GM12878 (cell line): Measurements from ENCODE around the gene FAM114A1. TPM values are rescaled to one million over a fixed set of nuclear protein-coding genes. Genes with fewer than 3 reads are reported as not detected.

ENCODE experiments used
- ATAC-seq: fragments of 200-7000 bp; cut with Tn5 transposase; 3 replicates; pipeline ENCODE4 v1.9.1; 2020; ENCODE audit warnings: mild to moderate bottlenecking, moderate library complexity
- BruUV-seq: library from RNA; stranded (reverse); fragments of 400-500 nt; replicated peaks from 2 replicates; lab custom pipeline; 2021; lab: Mats Ljungman, UMichigan
- CTCF ChIA-PET: fragments of 300-600 bp; sonication (Branson Sonifier 250); formaldehyde crosslinking; extraction: SDS; loops from one replicate; lab custom pipeline; 2021; ENCODE audit warnings: inconsistent platforms; lab: Yijun Ruan, JAX
- POLR2A ChIA-PET: fragments of 350-600 bp; formaldehyde crosslinking; extraction: SDS; loops from one replicate; lab custom pipeline; 2021; ENCODE audit warnings: inconsistent platforms; lab: Charles Lee
- RAD21 ChIA-PET: fragments of 300-600 bp; sonication (Branson Sonifier 250); formaldehyde crosslinking; loops from one replicate; lab custom pipeline; 2023; ENCODE audit warnings: antibody characterized with exemption; ENCODE audit not compliant: unreplicated experiment; lab: Charles Lee
- SMC1A ChIA-PET: fragments of 300-600 bp; sonication (Branson Sonifier 250); formaldehyde crosslinking; loops from one replicate; lab custom pipeline; 2023; ENCODE audit not compliant: unreplicated experiment, uncharacterized antibody; lab: Charles Lee
- DNase-seq: peaks from one replicate; pipeline ENCODE4 v3.0.0-alpha.2; 2011; ENCODE audit warnings: low read depth, low spot score
- FAIRE-seq: peaks from 3 replicates; lab custom pipeline; 2011; peaks lifted over from hg19 to GRCh38; lab: Jason Lieb, UNC
- H2AFZ ChIP-seq: 2 replicates; pipeline ENCODE4 v1.6.0; 2011; ENCODE audit warnings: low read depth, low read length, control low read depth; ENCODE audit not compliant: control insufficient read depth
- H3K27ac ChIP-seq: 2 replicates; pipeline ENCODE4 v1.5.1; 2011; ENCODE audit warnings: control low read depth; ENCODE audit not compliant: control insufficient read depth, insufficient read depth
- H3K27me3 ChIP-seq, 2 experiments: replicated peaks in 1 of 2; 2 replicates each; pipeline versions ENCODE4 v1.6.0 to v1.6.1; 2011; ENCODE audit warnings: low read length in 1 of 2; ENCODE audit not compliant: control insufficient read depth in 2 of 2, insufficient read depth in 2 of 2
- H3K36me3 ChIP-seq, 2 experiments: 2 replicates each; pipeline ENCODE4 v1.5.1; 2011; ENCODE audit warnings: low read length in 1 of 2; ENCODE audit not compliant: control insufficient read depth in 2 of 2, insufficient read depth in 2 of 2
- H3K4me1 ChIP-seq: 2 replicates; pipeline ENCODE4 v1.6.1; 2011; ENCODE audit warnings: mild to moderate bottlenecking, low read length, moderate library complexity, mixed read lengths; ENCODE audit not compliant: control insufficient read depth, insufficient read depth
- H3K4me2 ChIP-seq: 2 replicates; pipeline ENCODE4 v1.6.0; 2011; ENCODE audit warnings: control low read depth; ENCODE audit not compliant: control insufficient read depth, insufficient read depth
- H3K4me3 ChIP-seq: fragments of 200-600 bp; sonication (generic); 2 replicates; pipeline ENCODE4 v1.5.1; 2016
- H3K79me2 ChIP-seq: 2 replicates; pipeline ENCODE4 v1.6.0; 2011; ENCODE audit warnings: low read length; ENCODE audit not compliant: control insufficient read depth, insufficient read depth
- H3K9ac ChIP-seq: 2 replicates; pipeline ENCODE4 v1.8.0; 2011; ENCODE audit warnings: low read length, control low read depth, mixed read lengths; ENCODE audit not compliant: control insufficient read depth, insufficient read depth
- H3K9me3 ChIP-seq: replicated peaks from 3 replicates; pipeline ENCODE4 v1.5.1; 2011; ENCODE audit warnings: mild to moderate bottlenecking, low read length; ENCODE audit not compliant: control insufficient read depth, insufficient read depth
- H4K20me1 ChIP-seq: 2 replicates; pipeline ENCODE4 v1.6.0; 2011; ENCODE audit not compliant: control insufficient read depth, insufficient read depth
- CEBPZ ChIP-seq: fragments of 150-350 bp; IDR thresholded peaks from 2 replicates; pipeline ENCODE4 v1.6.1; 2016; ENCODE audit warnings: low read depth, low read length
- E2F4 ChIP-seq: IDR thresholded peaks from 2 replicates; pipeline ENCODE4 v1.6.1; 2012; ENCODE audit warnings: low read depth, low read length, improper control_type of control experiment
- MLLT1 ChIP-seq: fragments of 450-650 bp; IDR thresholded peaks from 2 replicates; pipeline ENCODE4 v1.6.1; 2016; ENCODE audit warnings: mild to moderate bottlenecking
- NFXL1 ChIP-seq: fragments of 450-650 bp; IDR thresholded peaks from 2 replicates; pipeline ENCODE4 v1.6.1; 2017; ENCODE audit warnings: antibody characterized with exemption, mild to moderate bottlenecking, borderline replicate concordance
- PKNOX1 ChIP-seq: fragments of 450-650 bp; IDR thresholded peaks from 2 replicates; pipeline ENCODE4 v1.6.1; 2016; ENCODE audit warnings: mild to moderate bottlenecking
- RUNX3 ChIP-seq: IDR thresholded peaks from 2 replicates; pipeline ENCODE4 v1.6.1; 2012; ENCODE audit warnings: low read length, inconsistent platforms
- SMC3 ChIP-seq: IDR thresholded peaks from 2 replicates; pipeline ENCODE4 v1.6.1; 2011; ENCODE audit warnings: low read length, improper control_type of control experiment, borderline replicate concordance
- ZNF384 ChIP-seq: IDR thresholded peaks from 2 replicates; pipeline ENCODE4 v1.6.1; 2012; ENCODE audit warnings: low read depth, mild to moderate bottlenecking, low read length, improper control_type of control experiment, borderline replicate concordance
- WGBS: methylation state at CpG from one replicate; pipeline ENCODE4 v1.1.6; 2016; ENCODE audit warnings: low lambda C conversion rate; ENCODE audit not compliant: insufficient replicate concordance, insufficient coverage; ENCODE audit errors: missing lambda C conversion rate; 5-methylcytosine and 5-hydroxymethylcytosine counted together
- in situ Hi-C: fragments of 300-500 bp; cut with MboI; formaldehyde crosslinking; loops from 9 replicates; pipeline ENCODE4 v1.14.3; 2018; ENCODE audit warnings: mixed read lengths
- intact Hi-C: fragments of 100-400 bp; cut with micrococcal nuclease; formaldehyde crosslinking; loops from one replicate; pipeline ENCODE4 v1.14.2; 2022; ENCODE audit not compliant: unreplicated experiment
- polyA plus RNA-seq, 11 experiments: library from polyadenylated mRNA; depleted of rRNA in 4 of 11; unstranded in 6 of 11; stranded (reverse) in 5 of 11; fragments of >200 nt; fragmentation: Nextera tagmentation in 4 of 11; fragmentation: Illumina TruSeq in 1 of 11; extraction: Ambion mirVana in 4 of 11; extraction: Trizol in 1 of 11; gene quantifications; 1 replicate in 1 of 11; 2 replicates in 10 of 11; pipeline versions ENCODE4 v1.2.1 to v1.2.3, GENCODE V29; 2011 to 2016; ENCODE audit warnings: inconsistent platforms in 2 of 11, missing spikeins in 2 of 11, low read depth in 1 of 11
- total RNA-seq, 4 experiments: library from RNA; depleted of rRNA in 3 of 4; stranded (reverse); fragments of >200 nt in 3 of 4; fragmentation: Illumina TruSeq in 1 of 4; extraction: Trizol in 1 of 4; gene quantifications; 2 replicates each; pipeline versions ENCODE4 v1.2.1 to v1.2.3, GENCODE V29; 2013 to 2021

The FAM114A1 gene
- total and polyA plus RNA-seq, 10 of the 15 experiments (the other 5 are each of a cell fraction or from before 2014, with no cell fraction given) = 1.3 to 6.2 (median 3.9) TPM

GRCh38 chr4:38856046-38856445 lies 11.6 kb upstream of the FAM114A1 start (continued):
- 0 out of 2 replicates have a peak, but pooled peaks have one; percentile 58 for TF ChIP-seq MLLT1
- TF ChIP-seq E2F4 = no peak
- TF ChIP-seq PKNOX1 = no peak

- no TSS peak for BruUV-seq
- ChIA-PET SMC1A (interaction anchor here (1.2 to 4.5 kb wide), 11 partner anchors 10 to 676 kb away, joined by 3 to 106 read pairs (median 9); partner anchors contain the start of genes TLR1 and TLR10), RAD21 (interaction anchor here (1.0 to 4.5 kb wide), 14 partner anchors 10 to 724 kb away, joined by 3 to 99 read pairs (median 5); partner anchors contain the start of genes FAM114A1, TLR1 and TLR10), POLR2A (interaction anchor here (0.5 to 3.5 kb wide), 11 partner anchors 12 to 130 kb away, joined by 3 to 39 read pairs (median 6); partner anchors contain the start of genes TLR1 and TLR10), CTCF (interaction anchor here (1.0 to 4.5 kb wide), 11 partner anchors 10 to 784 kb away, joined by 3 to 93 read pairs (median 15); partner anchors contain the start of genes FAM114A1, TLR1 and TLR10)
- peak; percentile 59 for ATAC-seq
- Histone ChIP-seq H3K27ac (peak within 1 kb of the TSS; percentile 96), H2AFZ (peak within 1 kb of the TSS; percentile 35), H3K36me3 (no peaks in the 10 kb centered on the region), H3K4me3 (peak within 1 kb of the TSS; percentile 75), H3K27me3 (no peaks in the 10 kb centered on the region), H3K9me3 (no peaks in the 10 kb centered on the region; the same call in 2 of the 3 replicates), H4K20me1 (no peaks in the 10 kb centered on the region), H3K79me2 (peaks cover 29% of the 10 kb centered on the region), H3K4me2 (peak within 1 kb of the TSS; percentile 70), H3K4me1 (peaks cover 14% of the 10 kb centered on the region), H3K9ac (peak within 1 kb of the TSS; percentile 87)
- in situ Hi-C loops (loop anchor here (5.0 to 25.0 kb wide), 2 partner anchors 94 to 544 kb away; no protein-coding TSS in a partner anchor), intact Hi-C loops (loop anchor here (1.0 to 5.0 kb wide), 8 partner anchors 36 to 794 kb away; partner anchors contain the start of gene TLR10)
- peak; percentile 91 for DNase-seq
- FAIRE-seq = peak; percentile 80
- under 1% methylated on average over 8 of the region's 8 CpGs for WGBS
- no peak for TF ChIP-seq NFXL1
- no peak for TF ChIP-seq CEBPZ
- no peak; the same call in 1 of the 2 replicates for TF ChIP-seq RUNX3
- TF ChIP-seq ZNF384 = no peak; the same call in 1 of the 2 replicates
- TF ChIP-seq SMC3 = peak; percentile 79
Observed at GRCh38 chr4:38856524-38857337, 10.9 kb upstream of the FAM114A1 start, which contains the start of gene TLR6. Gene TLR6, minus strand, starts transcription at chr4:38856817. Its CDS starts 27,344 bp downstream, at chr4:38829473.
